ENCODE measurements around the gene CA9.

DNA sequence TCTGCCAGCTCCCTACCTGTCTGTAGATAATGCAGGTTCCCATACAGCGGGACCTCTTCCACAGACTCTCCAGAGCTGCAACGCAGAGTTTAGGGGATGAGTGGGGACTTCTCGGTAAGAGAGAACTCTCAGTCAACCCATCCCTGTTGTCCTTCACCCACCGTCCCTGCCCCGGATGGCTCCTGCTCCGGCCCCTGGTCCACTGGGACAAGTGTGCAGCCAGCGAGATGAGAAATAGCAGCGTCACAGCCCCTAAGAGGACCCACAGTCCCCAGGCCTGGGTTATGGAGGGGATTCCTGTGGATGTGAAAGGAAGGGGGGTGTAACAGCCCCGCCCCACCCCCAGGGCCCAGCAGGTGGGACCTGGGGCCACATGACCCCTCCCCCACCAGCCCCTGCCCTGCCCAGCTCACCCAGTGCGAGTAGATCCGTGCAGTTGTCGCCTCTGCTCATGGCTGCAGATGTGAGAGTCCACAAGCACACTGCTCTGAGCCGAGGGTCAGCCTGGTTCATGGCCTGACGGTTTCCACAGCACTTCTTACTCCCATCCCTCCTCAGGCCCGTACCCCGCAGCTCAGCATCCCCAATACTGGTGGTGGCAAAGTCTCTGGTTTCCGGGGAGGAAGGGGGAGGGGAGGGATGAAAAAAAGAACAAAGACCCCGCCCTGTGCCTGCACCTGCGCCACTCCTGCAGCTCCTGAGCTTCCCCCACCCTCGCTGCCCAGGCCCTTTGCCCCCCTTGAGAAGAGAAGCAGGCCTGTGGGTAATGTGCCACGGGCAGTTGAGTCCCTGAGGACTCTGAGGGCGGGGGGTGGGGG is 23.2 kb upstream of the CA9 start, which contains the start of gene SIT1:
- TF ChIP-seq POLR2A (IDR thresholded peaks at IDR 0.05; ENCODE audit: low read length) (no peak), GATA1 (IDR thresholded peaks at IDR 0.05; ENCODE audit: low read depth, low read length) (no peak)
